Left hindlimb (tissue), 1 donor: ENCODE measurements around the gene DNAJA3.

ENCODE experiments used
- DNase-seq: peaks from one replicate; pipeline ENCODE4 v3.0.0-alpha.2; 2018

DNAJA3 gene

DNA sequence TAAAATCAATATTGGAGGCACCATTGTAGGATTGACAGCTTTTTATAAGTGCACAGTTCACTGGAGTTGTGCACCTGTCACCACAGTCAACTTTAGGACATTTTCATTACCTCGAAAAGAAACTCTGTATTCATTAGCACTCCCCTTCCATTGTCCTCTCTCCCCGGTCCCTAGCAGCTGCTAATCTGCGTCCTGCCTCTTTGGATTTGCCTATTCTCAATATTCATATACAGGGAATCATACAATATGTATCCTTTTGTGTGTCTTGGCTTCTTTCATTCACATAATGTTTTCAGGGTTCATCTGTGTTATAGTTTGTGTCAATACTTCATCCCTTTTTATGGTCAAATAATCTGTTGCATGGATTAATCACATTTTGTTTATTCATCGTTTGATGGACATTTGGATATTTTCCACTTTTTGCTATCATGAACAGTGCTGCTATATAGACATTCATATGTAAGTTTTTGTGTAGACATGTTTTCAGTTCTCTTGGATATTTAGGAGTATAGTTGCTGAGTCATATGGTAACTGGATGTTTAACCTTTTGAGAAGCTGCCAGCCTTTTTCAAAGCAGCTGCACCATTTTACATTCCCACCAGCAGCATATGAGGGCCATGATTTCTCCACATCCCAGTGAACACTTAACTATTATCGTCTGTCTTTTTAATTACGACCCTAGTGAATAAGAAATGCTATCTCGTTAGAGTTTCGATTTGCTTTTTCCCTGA is 9.8 kb downstream of the DNAJA3 start:
- DNase-seq, result no peak

DNA sequence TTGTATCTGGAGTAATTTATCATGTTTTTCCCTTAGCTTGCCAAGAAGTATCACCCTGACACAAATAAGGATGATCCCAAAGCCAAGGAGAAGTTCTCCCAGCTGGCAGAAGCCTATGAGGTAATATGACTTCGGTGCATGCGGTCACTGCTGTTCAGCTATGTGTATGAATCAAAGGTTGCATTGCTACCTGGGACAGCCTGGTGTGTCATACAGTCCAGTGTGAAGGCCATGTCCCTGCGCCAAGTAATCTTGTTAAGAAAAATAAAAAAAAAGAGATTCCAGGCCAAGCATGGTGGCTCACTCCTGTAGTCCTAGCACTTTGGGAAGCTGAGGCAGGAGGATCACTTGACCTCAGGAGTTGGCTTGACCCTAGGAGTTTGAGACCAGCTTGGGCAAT is 11.7 kb downstream of the DNAJA3 start:
- no peak for DNase-seq

DNA sequence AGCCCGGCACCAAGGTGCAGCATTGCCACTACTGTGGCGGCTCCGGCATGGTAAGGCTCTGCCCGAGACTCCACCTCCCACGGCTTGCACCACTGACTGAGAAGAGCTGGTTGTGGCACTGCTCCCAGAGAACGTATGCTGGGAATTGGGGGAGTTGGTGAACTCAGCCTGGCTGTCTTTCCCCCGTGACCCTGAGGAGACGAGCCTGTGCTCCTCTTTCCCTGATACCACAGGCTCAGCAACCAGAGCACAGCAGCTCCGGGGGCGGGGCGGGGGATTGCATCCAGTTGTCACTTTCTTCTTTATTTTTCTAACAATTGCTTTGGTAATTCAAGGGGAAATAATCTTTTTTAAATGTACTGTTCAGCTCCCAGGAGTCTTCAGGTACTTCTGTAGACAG is 16.7 kb downstream of the DNAJA3 start:
- DNase-seq, result no peak

DNA sequence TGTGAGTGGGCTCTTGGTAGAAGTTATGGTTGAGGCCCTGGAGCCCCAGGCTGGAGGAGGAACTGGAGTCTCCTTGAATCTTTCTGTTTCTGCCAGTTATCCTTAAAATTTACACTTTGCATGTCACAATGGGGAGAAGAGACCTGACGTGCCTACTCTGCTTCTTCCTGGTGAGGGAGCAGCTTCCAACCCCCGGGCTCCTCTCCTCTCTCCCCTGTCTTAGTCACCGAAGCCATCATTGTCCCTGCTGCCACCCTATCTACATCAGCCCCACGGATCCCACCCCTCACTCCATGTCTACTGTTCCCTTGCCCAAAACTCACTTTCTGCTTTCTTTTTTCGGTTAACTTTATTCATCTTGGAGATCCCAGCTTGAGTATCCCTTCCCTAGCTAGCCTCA is 17.6 kb downstream of the DNAJA3 start:
- no peak for DNase-seq

DNA sequence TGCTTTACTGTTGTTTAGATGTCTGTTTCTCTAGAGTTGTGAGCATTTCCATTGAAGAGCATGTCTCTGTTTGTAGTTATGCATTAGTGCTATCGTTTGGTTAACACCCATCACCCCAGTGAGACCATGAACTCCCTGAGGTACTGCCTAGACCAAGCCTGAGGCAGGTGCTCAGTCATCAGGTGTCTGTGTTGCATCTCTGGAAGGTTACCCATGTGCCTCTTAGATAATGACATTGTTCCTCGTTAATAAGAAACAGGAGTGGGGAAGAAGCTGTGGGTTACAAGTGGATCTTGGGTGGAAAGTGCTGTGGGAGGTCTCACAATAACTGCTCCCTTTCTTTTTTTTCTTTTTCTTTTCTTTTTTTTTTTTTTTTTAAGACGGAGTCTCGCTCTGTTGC is 18.3 kb downstream of the DNAJA3 start:
- no peak for DNase-seq

DNA sequence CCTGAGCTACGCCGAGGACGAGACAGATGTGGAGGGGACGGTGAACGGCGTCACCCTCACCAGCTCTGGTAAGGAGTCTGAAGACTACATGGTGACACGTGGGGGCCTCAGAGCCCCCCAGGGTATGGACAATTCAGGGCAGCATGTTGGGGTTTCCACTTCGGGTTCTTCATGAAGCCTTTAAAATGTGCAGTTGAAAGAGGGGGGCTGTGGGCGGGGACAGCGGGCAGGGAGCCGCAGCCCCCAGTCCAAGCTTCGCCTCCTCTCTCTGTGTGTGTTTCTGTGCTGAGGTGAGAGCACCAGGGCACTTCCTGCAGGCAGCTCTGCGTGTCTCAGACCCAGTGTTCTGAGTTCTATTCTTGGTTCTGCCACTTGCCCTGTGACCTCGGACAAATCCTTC is 24.8 kb downstream of the DNAJA3 start:
- no peak for DNase-seq

DNA sequence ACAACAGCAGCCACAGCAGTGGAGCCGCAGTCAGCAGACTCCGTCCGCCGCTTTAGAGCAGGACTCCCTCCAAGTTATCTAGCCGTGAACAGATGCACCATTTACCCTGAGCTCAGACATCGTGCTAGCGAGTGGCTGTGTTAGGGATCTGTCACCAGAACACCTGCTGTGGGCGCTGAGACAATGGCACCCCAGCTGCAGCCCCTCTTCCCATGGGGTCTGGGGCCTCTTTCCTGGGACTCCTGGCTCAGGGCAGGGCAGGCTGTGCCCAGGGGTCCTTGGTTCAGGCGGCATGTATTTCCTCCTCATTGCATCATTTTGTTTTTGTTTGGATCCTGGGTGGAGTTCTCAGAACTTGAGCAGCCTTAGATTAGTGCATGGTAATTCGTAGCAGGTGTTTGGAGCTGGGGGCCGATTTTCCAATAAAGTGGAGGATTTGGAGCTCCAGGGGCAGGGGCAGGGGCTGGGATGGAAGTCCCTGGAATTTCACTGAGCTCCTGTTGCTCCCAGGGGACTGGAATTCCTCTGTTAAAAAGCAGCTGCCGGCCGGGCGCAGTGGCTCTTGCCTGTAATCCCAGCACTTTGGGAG is 25.4 kb downstream of the DNAJA3 start:
- DNase-seq, result no peak

DNA sequence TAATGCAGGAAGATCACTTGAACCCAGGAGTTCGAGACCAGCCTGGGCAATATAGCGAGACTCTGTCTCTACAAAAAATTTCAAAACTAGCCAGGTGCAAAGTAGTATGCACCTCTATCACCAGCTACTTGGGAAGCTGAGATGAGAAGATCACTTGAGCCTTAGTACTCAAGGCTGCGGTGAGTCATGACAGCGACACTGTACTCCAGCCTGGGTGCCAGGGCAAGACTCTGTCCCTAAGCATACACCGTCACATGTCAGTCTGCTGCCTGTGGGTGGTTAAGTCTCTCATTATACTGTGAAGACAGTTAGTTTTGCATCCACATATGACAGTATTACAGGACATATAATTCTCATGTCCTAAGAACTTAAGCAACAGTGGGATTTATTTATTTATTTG is 27.0 kb downstream of the DNAJA3 start:
- DNase-seq, result no peak

DNA sequence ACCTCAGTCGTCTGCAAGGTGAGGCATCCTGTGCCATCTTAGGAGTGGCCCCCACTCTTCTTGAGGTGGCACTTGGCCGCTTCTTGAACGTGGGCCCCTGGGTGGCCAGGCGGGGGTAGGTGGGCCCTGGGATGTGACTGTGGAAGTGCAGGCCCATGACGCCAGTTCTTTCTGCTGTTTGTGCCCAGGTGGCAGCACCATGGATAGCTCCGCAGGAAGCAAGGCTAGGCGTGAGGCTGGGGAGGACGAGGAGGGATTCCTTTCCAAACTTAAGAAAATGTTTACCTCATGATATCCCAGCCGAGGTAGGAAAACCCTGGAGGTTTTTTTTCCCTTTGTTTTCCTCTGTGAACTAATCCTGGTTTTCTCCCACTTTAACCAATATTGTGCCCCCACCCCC is 29.0 kb downstream of the DNAJA3 start:
- DNase-seq, result no peak

DNA sequence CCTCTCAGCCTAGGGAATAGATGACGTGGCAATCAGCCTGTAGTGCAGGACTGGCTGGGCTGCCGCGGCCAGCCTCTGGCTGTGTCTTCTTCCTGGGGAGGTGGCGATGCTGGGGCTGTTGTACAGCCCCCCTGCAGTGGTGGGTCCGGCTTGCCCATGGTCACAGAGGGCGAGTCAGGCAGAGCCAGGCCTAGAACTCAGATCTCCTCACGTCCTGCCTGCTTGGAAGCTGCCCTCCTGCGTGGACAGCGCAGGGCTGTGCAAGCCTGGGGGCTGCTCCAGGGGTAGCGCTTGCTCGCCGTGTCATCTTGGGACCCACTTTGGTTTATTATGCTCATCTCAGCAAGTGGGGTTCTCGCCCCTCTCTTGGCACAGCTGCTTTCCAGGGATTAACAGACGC is 29.4 kb downstream of the DNAJA3 start:
- no peak for DNase-seq

DNA sequence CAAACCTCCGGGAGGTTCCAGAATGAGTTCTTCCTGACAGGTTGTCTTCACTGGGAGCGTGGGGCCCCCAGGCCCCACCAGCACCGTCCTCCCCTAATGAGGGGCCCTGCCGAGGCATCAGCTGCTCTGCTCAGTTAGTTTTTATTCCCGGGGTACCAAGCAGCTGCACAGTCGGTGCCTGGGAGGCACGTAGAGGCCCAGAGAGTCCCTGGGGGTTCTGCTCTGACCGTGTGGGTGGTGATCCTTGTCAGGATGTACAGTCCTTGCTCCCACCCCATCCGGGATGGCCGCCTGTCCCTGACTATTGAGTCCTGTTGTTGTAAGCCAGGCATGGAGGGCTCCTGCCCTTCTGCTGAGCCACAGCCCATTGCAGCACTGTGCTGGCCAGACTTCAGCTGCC is 30.3 kb downstream of the DNAJA3 start:
- no peak for DNase-seq

DNA sequence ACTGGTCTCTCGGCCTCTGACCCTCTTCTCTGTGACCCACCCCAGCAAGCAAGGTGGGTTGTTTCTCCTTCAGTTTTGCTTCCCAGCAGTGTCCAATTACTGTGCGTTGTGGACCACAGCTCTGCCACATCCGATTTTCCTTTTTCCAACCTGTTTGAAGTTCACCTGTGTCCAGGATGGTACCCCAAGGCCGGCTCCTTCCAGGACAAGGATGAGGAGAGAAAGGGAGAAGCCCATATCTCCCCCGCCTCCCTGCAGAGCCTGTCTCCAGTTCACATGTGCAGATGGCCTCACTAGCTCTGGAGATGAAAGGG is 35.2 kb downstream of the DNAJA3 start:
- DNase-seq, result no peak

DNA sequence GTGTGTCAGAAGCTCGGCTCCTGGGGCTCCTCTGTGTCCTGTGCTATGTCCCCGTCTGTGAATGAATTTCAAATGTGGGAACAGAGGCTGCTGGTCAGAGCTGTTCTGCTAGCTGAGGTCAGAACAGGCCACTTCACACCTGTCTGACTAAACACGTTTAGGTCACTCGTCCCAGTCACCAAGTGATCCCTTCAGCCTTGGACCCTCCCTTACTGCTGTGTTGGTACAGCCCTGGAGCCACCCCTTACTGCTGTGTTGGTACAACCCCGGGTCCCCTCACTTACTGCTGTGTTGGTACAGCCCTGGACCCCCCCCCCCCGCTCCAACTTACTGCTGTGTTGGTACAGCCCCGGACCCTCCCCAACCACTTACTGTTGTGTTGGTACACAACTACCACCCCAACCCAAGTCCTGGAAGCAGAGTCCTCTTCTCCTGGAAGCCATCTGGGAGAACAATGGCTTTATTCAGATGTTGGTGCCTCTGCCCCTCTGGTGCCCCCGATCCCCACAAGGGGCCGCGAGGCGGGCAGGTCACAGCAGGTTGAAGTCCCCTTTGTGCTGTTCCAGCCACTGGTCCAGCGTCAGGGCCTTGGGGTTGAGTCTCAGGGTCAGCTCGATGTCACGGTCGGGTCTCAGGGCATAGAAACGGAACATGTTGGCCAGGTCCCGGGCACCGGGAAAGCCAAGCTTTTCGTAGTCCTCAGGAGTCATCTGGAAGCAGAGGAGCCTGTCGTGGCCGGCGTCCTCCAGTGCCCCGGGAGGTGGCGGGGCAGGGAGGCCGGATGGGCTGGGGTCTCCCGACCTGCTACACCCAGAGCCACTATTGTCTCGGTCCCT is 35.8 kb downstream of the DNAJA3 start:
- DNase-seq, result no peak

DNA sequence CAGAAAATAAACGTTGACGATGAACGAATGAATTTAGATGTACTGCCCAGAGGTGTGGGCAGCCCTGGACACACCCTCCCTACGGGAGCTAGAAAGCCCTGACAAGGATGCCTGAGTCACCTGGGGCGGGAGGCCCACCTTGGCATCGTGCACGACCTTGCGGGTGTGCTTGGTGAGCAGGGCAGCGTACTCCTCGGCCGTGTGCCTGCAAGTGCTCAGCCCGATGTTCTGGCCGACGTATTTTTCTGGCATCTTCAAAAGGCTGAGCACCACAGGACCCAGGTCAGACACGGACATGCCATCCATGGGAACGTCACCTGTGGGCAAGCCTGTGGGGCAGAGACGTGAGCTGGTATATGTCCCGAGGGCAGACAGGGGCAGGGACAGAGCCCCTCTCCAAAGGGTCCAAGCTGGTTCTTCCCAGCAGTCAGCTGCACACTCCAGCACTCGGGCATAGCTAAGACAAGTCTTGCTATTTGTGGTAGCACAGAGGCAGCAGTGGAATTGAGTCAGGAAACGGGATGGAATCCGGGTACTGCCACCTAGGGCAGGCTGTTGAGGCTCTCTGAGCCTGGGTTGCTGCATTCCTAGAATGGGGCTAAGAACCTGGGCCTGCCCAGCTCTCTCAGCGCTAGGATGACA is 38.0 kb downstream of the DNAJA3 start:
- no peak for DNase-seq

DNA sequence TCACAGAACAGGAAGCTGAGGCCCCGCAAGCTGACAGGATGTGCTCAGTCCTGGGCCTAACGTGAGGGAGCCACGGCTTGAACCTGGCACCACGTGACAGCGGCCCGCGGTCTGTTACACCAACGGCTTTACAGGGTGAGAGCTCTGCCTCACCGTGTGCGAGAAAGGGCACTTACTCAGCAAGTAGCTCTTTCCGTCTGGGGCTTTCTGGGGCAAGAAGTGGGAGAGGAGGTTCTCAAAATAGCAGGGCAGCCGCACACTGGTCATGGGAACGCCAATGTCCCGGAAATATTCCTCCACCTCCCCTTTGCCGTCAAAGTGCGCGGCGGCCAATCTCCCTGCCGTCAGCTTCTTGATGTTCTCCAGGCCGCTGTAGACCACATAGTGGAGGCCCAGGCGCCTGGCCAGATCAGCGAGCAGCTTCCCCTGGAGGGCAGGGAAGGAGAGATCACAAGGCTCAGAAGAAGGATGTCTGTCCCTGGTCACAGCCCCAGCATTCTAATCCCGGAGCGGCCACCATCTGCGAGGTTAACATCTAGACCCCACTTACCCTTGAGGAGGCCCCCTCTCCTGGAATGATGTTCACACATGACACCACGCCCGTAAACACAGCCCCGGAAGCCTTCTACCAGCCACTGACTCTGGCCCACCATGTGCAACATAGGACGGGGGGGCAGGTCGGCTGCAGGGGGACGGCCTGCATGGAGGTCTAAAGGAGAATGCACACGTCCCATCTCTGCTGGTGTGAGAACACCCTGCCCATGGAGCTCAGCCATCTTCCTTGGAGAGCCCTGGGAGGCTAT is 40.5 kb downstream of the DNAJA3 start:
- peak; percentile 25 for DNase-seq

DNA sequence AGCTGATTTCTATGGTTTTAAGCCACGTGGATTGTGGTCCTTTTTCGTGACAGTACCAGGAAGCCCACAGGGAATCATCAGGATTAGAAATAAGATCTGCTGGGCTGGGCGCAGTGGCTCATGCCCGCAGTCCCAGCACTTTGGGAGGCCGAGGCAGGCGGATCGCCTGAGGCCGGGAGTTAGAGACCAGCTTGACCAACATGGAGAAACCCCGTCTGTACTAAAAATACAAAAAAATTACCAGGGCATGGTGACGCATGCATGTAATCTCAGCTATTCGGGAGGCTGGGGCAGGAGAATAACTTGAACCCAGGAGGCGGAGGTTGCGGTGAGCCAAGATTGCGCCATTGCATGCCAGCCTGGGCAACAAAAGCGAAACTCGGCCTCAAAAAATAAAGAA is 42.2 kb downstream of the DNAJA3 start:
- DNase-seq, result peak; percentile 10

DNA sequence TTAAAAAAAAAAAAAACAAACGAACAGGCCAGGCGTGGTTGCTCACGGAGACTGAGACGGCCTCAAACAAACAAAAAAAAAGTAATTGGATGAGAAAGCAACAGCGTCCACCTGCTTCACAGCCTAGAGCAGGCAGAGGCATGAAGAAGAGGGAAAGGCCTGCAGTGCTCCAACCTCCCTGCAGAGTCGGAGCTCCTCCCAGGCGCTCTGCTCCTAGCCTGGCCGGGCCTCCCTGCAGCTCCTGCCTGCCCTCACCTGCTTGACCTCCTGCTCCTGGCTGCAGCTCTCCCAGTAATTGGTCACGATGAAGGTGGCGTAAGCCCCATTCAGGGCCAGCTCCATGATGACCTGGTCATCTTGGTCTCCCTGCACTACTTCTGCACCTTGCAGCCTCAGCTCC is 43.3 kb downstream of the DNAJA3 start:
- no peak for DNase-seq

DNA sequence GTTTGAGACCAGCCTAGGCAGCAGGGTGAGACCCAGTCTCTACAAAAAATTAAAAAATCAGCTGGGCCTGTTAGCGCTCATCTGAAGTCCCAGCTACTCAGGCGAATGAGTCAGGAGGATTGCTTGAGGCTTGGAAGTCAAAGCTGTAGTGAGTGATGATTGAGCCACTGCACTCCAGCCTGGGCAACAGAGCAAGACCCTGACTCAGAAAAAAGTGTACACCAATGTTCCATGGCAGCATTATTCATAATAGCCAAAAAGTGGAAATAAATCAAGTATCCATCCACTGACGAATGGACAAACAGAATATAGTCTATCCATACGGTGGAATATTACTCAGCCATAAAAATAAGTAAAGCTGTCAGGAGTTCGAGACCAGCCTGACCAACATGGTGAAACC is 46.2 kb downstream of the DNAJA3 start:
- peak; percentile 6 for DNase-seq

DNA sequence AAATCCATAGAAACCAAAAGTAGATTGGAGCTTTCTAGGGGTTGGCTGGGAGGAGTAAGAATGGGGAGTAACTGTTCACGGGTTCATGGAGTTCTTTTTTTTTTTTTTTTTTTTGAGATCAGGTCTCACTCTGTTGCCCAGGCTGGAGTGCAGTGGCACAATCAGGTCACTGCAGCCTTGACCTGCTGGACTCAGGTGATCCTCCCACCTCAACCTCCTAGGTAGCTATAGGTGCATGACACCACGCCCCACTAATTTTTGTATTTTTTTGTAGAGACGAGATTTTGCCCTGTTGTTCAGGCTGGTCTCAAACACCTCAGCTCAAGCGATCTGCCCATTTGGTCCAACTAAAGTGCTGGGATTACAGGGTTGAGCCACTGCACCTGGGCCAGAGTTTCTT is 47.2 kb downstream of the DNAJA3 start:
- DNase-seq, result no peak

DNA sequence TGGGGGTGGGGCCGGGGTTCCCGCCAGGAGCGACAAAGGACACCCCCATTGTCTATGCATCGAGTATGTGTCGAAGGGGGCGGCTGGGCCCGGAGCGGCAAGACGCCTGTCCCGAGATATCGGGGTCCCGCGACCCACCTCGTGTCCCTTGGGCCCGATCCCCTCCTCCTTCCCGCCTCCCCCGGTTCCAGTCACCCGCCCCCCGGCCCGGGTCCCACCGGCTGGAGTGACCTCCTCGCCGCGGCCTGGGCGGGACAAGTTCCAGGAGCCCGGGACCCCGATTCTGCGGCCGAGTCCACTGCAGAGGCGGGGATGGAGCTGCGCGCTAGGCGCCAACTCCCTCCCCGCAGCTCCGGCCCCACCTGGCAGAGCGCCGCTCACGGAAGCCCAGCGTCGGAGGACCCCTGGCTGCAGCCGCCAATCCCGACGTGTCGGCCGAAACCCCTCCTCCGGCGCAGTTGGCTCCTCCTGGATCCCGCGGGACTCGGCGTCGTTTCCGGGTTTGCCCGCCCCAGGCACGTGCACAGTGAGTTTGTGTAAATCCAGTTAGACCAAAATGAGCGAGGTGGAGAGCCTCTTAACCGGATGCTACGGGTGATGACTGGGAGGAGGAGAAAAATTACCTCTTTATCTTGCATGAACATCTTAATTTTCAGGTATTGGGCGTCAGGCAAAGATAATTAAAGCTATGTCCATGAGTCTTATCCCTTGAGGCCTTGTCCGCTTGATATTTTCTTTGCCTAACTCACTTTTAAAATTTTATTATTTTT is 48.7 kb downstream of the DNAJA3 start, which contains the start of gene NMRAL1:
Gene NMRAL1, minus strand, starts transcription at position 434 of the 770 bp plus-strand sequence. CDS start 493 bp downstream, outside the sequence.
- DNase-seq, result peak; percentile 97

DNA sequence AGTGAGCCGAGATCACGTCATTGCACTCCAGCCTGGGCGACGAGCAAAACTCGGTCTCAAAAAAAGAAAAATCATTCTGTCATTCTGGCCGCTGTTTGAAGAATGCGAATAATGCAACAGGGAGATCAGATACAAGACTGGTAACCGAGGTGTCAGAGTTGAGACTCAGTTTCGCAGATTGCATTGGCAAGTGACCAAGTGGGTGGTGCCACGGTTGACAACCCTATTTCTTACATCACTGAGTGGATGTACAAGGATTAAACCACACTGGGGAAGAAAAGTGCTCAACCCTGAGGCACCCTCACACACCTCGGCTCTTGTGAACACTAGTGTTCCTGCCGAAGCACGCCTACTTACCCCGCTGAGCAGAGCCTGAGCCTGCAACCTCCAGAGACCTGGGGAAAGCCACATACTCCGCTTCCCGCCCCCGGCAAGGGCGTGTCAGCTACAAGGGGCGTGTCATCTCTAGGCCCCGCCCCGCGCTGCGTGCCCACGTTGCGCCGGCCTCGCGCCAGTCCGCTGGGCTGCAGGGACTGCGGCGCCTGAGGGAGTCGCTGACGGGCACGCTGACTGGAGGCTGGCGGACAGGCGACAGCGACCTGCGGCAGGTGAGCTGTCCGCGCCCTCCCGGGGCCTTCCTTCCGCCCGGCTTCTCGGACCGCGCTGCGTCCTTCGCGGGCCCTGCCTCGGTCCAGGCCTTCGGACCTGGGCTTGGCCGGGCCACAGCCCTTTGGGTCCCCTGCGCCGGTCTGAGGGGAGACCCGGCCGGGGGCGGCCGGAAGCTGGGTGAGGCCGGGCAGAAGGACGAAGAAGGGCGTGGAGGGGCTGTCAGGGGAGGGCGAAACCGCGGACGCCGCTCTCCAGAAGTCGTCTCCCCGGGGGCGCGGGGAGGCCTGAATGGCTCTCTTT is 50.5 kb downstream of the DNAJA3 start, which contains the start of gene HMOX2:
Gene HMOX2, plus strand, starts transcription at position 519 of the 909 bp plus-strand sequence. CDS start 29,127 bp downstream, outside the sequence.
- DNase-seq, result peak; percentile 93
